Measurements from ENCODE around the gene SLC35G2.
"Not testable (repeated sequence)": the region's sequence is repeated elsewhere in the genome, so short reads cannot be mapped to it uniquely, and the experiment has no call there.

The SLC35G2 gene

DNA sequence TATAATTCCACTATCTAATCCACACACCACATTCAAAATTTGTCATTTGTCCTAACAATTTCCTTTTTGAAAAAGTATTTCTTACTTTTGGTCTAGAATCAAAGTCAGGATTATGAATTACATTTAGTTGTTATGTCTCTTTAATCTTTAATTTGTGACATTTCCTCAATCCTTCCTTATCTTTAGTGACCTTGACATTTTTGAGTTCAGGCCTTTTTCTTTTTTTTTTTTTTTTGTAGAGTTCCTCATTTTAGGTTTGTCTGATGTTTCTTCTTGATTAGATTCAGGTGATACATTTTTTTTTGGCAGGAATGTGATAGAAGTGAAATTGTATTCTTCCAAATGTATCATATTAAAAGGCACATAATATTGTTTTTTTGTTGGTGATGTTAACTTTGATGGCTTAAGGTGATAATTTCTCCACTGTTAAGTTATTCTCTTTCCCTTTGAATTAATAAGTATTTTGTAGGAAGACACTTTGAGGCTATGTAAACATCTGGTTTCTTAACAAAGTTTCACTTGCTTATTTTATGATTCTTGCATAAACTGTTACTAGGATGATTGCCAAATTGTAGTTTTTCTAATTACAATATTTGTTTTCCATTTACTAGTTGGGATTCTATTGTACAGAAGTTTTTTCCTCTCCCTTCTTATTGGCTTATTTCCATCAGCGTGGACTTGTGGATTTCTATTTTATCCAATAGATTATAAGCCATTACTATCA, 16.3 kb downstream of the SLC35G2 start:
- DNase-seq (ENCODE audit: low spot score): no peak

DNA sequence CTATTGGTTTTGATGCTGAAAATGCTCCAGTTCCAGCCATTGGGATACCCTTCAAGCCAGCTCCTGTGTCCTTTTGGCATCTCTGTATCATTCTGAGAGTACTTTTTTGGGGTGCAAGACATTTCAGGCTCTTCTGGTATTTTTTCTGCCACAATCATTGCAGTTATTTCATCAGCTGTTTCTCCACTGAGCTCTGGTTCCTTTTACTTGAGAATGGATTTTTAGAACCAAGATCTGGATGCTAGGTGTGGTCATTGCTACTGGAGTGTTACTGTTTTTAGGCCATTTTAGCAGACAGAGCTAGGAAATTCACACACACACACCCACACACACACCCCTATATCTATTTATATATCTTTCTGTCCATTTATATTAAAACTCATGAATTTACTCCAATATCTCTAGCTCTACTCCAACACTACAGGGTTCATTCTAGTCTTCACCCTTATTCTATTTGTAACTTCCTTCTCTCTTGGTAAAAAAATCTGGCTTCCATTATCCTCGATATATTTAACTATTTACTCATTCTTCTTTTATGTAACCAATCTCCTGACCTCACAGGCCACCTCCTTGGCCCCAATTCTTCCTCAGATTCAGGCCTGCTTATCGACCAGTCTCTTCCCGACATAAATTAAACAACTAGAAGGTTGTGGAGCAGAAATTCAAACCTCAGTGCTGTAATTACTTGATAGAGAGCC, 17.0 kb downstream of the SLC35G2 start:
- DNase-seq (ENCODE audit: low spot score): no peak

DNA sequence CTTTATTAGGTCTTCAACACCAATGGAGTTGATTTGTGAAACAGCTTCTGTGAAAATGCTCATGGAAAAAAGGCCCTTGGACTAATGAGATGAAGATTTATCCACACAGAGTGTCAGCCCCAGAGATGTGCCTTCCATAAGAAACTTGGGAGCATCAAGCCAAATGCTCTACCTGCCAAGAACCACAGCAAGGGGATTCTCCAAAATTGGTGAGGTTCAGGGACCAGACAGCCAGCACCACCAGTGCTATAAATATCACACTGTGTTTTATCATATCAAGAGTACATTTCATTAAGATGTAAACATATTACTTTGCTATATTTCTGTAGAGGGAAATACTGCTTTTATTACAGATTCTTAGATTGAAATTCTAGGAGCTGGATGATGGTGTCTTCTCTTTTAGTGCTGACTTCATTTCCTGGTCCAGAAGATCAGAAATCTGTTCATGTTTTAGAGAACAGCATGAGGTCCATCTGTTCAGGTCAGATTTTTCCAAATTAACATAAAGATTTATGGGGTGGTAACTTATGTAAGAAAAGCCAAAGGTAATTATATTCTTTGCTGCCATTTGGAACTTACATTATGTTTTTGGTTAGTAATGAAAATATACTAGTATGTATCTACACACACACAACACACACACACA, 17.7 kb downstream of the SLC35G2 start:
- DNase-seq (ENCODE audit: low spot score): no peak

DNA sequence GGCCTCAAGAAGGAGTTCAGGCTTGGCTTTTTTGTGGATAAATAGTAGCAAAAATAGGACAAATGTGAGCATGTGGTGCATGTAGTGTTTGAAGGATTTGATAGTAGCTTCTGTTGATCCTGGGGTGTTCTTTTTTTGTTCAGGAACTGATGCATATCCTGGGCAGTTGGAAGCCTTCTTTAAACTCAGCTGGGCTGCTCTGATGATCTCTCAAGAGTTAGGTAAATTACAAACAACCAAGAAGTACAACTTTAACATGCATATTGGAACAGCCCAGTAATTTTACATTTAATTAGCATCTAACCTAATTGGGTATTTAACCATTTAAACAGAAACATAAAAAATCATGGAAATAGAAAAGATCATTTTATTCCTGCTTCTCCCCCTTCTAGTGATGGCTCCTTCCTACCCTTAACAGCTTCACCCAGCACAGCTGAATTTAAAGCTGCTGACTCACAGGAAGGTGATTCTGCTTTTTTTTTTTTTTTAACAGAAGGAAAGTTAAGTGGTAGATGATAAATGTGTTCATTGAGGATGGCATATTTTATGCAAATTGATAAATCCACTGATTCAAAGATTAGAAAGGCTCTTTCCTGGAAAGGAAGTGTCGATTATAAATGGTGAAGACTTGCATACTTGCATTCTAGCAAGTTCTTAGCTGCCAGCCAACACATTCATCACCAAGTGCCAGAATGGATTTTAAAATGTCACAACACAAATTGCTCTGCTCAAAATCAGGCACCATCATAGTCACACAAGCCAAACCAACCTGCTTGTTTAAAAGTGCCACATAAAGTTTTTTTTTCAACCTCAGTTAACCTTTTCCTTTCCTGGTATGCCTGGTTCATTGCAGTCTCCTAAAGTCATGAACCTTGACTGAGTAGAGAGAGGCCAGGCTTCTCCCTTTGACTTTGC, 20.0 kb downstream of the SLC35G2 start:
- DNase-seq (ENCODE audit: low spot score): no peak

DNA sequence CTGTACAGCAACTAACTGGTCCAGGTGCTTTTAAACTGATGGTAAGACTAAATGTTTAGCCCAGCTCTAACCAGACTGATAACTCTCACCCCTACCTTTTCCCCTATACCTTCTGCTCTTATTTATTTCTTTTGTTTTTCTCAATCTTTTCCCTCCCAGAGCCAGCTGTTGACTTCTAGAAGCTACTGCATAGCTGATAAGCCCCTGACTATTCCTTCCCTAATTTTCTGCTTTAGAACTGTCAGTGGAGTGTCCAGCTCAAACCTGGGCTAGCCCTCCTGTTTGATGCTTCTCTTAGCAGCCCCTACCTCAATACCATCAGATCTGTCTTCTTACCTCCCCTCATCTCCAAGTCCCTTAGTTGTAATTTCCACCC, 20.6 kb downstream of the SLC35G2 start:
- no peak for DNase-seq (ENCODE audit: low spot score)

DNA sequence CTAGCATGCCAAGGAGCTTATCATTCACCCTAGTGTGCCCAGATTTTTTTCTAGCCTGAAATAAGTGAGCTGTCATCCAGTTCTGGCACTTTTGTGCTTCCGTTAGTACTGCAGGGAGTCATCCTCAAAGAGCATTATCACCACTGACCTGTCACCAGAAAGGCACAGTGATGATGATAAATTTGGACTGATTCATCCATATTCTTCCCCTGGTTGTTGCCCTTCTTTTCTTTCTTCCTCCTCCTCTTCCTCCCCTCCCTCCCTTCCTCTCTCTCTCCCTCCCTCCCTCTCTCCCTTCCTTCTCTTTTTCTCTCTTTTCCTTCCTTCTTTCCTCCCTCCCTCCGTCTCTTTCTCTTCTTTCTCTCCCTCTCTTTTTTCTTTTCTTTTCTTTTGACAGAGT, 21.3 kb downstream of the SLC35G2 start:
- no peak for DNase-seq (ENCODE audit: low spot score)

DNA sequence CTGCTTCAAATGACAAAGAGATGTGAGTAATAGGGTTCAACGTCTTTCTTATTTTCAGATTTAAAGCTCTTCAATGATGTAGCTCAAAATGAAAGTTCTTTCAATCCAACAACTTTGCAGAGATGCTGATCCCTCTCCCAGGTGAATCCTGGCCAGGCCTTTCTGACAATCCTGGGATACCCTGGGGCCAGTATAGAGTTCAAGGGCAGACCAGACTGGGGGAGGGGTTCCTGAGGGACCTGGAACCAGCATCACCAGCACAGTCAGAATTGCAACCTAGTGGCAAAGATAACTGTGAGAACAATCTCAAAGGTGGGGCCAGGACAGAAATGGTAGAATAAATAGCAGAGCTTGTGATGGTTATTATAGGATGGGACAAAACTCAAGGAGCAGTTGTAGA, 23.4 kb downstream of the SLC35G2 start:
- DNase-seq (ENCODE audit: low spot score): no peak

DNA sequence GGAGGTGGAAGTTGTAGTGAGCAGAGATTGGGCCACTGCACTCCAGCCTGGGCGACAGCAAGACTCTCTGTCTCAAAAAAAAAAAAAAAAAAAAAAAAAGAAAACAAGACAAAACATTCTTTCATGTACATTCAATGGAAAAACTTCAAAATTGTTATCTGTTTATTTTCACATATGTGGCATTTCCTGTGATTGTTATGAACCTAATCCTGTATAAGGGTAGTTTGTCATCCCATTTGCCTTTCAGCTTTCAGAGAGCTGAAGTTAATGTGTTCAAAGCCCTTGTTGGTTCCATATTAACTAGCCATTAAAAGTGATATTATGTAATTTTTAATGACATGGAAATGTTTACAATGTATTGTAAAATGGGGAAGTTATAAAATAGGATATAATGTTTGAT, 25.8 kb downstream of the SLC35G2 start:
- DNase-seq (ENCODE audit: low spot score): no peak

DNA sequence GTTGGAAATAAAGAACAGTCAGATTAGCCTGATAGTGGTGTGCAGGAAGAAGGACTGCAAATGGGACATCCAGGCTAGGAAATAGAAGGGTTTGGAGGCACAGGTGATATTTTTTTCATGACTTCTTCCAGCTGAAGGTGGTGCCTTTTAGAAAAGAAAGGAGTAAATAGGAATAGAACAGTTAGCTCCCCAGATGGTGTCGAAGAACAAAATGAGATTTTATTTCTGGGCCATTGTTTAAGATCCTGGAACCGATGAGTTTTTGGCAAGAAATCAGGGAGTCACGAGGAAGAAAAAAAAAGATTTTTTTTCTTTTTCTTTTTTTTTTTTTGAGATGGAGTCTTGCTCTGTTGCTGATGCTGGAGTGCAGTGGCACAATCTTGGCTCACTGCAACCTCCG, 33.3 kb downstream of the SLC35G2 start:
- no peak for DNase-seq (ENCODE audit: low spot score)

DNA sequence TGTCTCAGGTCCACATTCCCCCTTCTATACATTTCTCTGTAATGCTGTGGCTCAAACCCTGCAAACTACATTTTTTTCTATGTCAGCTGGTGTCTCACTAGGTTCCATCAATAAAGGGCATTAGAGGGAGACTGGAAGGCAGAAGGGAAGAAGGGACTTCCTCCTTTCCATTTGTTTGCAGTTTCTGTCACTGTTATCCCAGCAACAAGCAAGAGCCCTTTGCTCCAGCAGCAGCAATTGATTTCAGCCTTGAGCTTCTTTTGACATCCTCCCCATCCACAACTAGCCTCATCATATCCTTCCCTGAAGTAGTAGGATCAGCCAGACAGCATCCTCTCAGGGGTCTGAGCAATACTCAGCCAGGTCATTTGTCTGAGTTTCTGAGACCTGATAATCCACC, 37.7 kb downstream of the SLC35G2 start:
- no peak for DNase-seq (ENCODE audit: low spot score)

DNA sequence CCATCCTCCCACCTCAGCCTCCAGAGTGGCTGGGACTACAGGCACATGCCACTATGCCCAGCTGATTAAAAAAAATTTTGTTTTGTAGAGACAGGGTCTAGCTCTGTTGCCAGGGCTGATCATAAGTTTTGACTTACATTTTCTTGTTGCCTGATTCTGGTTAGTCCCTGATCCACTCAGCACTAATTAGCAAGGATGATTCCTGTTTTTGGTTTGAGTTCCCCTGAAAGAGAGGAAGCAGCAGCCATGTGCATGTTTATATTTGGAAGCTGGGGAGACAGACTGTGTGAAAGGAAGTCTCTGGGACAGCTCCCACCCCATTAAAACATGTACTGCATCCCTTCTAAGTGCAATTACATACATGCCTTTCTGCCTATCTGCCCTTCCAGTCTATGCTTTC, 39.5 kb downstream of the SLC35G2 start:
- DNase-seq (ENCODE audit: low spot score): no peak

DNA sequence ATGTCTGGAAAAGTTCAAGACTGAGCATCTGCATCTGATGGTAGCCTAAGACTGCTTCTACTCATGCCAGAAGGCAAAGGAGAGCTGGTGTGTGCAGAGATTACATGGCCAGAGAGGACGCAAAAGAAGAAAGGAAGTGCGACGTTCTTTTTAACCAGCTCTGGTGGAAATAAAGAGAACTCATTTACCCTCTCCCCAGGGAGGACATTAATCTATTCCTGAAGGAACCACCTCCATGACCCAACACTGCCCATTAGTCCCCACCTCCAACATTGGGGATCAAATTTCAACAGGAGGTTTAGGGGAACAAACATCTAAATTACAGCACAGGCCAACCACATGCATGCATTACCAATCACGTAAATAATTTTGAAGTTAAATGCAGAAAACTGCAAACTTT, 41.6 kb downstream of the SLC35G2 start:
- no peak for DNase-seq (ENCODE audit: low spot score)

DNA sequence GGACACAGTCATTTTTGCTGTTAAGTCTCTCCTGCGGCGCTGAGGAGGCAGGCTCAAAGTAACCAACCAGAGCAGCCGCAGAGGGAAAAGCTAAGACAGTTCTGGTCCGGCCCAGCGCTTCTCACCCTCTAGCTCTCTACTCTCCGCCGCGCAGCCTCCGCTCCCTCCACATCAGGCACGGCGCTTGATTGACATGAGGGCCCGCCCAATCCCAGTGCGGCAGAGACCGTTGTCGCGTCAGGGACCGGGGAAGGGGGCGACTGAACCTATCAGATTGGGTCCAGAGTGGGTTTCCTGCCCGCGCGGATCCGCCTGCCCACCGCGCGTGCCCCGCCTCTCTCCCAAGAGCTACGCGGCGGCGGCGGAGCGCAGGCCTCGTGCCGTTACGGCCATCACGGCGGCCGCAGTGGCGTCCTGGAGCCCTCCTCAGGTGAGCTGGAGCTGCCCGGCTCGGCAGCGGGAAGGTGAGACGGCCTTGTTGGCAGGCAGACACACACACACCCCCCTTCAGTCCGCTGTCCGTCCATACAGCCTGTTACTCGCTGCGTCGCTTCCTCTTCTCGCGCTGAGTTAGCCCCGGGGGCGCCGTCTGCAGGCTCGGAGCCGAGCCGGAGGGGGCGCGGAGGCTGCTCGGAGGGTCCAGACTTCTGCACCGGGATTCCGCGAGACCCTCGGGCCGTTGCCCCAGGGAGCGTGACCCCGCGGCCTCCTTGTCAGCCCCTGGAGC, 43.1 kb downstream of the SLC35G2 start, which contains the start of gene NCK1:
NCK1 (plus strand) TSS at position 319 of the 727 bp plus-strand sequence. CDS start 65,794 bp downstream, outside the sequence.
- DNase-seq (ENCODE audit: low spot score): peak; percentile 97

DNA sequence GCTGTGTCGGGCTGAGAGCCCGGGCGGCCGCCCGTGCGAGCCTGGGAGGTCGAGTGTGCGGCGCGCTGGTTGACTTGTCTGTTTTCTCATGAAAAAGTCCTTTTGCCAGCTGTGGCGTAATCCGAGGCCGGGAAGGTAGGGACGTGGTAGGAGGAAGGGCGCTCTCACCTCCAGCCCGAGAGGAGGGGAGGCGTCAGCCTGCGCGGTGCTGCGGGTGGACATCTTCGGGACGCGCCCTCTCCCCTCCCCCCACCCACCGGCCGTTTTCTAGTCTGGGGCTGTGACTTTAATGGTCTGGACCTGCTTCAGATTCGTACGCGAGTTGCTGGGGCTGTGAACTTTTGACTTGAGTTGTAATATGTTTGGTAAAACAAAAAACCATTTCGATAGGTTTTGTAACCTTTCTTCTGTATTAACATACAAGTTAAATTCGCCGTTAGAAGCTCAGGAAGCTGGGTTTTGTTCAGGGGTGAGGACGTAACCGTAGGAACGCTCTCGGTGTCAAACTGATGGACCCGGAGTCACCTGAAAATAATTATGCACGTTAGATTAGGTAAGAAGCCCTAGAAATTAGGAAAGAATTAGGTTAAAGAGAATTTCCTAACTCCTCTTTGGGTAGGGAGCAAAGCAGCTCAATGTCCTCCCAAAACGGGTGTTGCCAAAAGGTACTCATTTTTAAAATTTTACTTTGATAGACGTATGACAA, 43.8 kb downstream of the SLC35G2 start:
- peak; percentile 73 for DNase-seq (ENCODE audit: low spot score)

DNA sequence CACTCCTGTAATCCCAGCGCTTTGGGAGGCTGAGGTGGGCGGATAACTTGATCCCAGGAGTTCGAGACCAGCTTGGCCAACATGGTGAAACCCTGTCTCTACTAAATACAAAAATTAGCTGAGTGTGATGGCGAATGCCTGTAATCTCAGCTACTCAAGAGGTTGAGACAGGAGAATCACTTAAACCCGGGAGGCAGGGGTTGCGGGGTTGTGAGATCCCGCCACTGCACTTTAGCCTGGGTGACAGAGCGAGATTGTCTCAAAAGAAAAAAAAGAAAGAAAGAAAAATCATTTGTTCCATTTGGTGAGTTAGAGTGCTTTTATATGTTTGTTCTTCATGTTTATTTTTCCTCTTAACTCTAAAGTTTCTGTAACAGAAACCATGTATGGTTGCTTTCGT, 50.4 kb downstream of the SLC35G2 start:
- DNase-seq (ENCODE audit: low spot score): no peak

DNA sequence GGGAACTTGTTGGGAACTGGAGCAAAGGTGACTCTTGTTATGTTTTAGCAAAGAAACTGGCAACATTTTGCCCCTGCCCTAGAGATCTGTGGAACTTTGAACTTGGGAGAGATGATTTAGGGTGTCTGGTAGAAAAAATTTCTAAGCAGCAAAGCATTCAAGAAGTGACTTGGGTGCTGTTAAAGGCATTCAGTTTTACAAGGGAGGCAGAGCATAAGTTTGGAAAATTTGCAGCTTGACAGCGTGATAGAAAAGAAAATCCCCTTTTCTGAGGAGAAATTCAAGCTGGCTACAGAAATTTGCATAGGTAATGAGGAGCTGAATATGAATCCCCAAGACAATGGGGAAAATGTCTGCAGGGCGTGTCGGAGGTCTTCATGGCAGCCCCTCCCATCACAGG, 53.3 kb downstream of the SLC35G2 start:
- DNase-seq (ENCODE audit: low spot score): not testable (repeated sequence)

DNA sequence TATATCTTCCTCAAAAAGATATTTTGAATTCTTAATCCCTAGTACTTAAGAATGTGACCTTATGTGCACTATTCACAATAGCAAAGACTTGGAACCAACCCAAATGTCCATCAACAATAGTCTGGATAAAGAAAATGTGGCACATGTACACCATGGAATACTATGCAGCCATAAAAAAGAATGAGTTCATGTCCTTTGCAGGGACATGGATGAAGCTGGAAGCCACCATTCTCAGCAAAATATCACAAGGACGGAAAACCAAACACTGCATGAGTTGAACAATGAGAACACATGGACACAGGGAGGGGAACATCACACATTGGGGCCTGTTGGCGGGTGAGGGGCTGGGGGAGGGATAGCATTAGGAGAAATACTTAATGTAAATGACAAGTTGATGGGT, 60.6 kb downstream of the SLC35G2 start:
- DNase-seq (ENCODE audit: low spot score): not testable (repeated sequence)

DNA sequence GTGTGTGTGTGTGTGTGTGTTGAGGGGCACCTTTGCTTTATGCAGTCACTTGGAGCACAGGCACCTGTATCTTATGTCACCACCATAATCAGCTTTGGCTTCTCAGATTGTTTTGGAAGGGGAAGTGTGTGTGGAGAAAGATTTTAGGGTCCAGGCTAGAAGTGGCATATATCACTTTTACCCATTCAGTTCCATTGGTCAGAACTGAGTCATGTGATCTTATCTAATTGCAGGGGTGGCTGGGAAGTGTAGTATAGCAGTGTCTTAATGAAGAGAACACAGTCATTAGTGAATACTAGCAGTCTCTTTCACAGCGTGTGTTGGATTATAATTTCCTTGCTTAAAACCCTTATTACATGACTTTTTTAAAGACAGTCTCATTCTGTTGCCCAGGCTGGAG, 63.6 kb downstream of the SLC35G2 start:
- no peak for DNase-seq (ENCODE audit: low spot score)

DNA sequence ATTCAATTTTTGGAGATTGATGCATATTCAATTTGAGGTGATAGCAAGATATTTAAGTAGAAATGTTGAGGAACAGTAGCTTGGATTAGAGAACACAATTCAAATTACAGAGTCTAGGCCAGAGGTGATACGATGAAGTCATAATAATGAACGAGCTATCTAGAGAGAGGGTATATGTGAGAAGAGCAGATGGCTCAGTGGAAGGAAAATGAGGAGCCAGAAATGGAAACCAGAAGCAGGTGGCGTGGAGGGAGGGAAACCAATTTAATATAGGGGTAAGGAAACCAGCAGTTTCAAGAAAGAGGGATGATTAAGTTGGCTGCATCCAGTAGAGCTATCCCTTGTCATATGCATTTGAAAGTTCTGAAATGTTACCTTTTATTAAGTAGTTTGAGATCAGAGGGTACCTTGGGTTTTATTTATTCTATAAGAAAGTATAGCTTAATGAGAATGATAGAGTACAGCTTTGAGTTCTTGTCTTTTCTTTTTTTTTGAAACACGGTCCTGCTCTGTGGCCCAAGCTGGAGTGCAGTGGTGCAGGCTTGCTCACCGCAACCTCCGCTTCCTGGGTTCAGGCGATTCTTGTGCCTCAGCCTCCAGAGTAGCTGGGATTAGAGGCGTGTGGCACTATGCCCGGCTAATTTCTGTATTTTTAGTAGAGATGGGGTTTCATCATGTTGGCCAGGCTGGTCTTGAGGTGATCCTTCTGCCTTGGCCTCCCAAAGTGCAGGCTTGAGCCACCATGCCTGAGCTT, 65.2 kb downstream of the SLC35G2 start:
- DNase-seq (ENCODE audit: low spot score): peak; percentile 36
